NCI-H526 (cell line): ENCODE results near the gene SLC66A2.

Experiments used
- DNase-seq, 2 experiments: peaks; one replicate each; lab custom pipeline; 2025; lab: John Stamatoyannopoulos, UW

The SLC66A2 gene

GRCh38 chr18:79919089-79919488, 32.4 kb downstream of the SLC66A2 start:
- no peak for DNase-seq

GRCh38 chr18:79918615-79919011, 32.8 kb downstream of the SLC66A2 start:
- no peak for DNase-seq

- no peak for DNase-seq
Measured at GRCh38 chr18:79917853-79918614, 33.4 kb downstream of the SLC66A2 start.

- no peak for DNase-seq
Measured at GRCh38 chr18:79917169-79917852, 34.1 kb downstream of the SLC66A2 start.

GRCh38 chr18:79916546-79917168, 34.8 kb downstream of the SLC66A2 start:
- DNase-seq = no peak

GRCh38 chr18:79916128-79916494, 35.3 kb downstream of the SLC66A2 start:
- DNase-seq = no peak

GRCh38 chr18:79915161-79916127, 36.0 kb downstream of the SLC66A2 start:
- DNase-seq = no peak

GRCh38 chr18:79914614-79915160, 36.8 kb downstream of the SLC66A2 start:
- DNase-seq = no peak

- DNase-seq = no peak
Measured at GRCh38 chr18:79912994-79913831, 38.2 kb downstream of the SLC66A2 start.

GRCh38 chr18:79912409-79912991, 39.0 kb downstream of the SLC66A2 start:
- DNase-seq = no peak

GRCh38 chr18:79911344-79912270, 39.8 kb downstream of the SLC66A2 start:
- no peak for DNase-seq

GRCh38 chr18:79910563-79911343, 40.7 kb downstream of the SLC66A2 start:
- no peak for DNase-seq

- no peak for DNase-seq
Measured at GRCh38 chr18:79906706-79907105, 44.7 kb downstream of the SLC66A2 start.

GRCh38 chr18:79905993-79906392, 45.5 kb downstream of the SLC66A2 start:
- no peak for DNase-seq

- DNase-seq = no peak
Measured at GRCh38 chr18:79905389-79905911, 46.0 kb downstream of the SLC66A2 start.

GRCh38 chr18:79904357-79905147, 46.9 kb downstream of the SLC66A2 start:
- DNase-seq = no peak

GRCh38 chr18:79903787-79904356, 47.6 kb downstream of the SLC66A2 start:
- no peak for DNase-seq
